Chondrocyte (in vitro differentiated cells): ENCODE results near the gene MFSD1. TPM values are rescaled to one million over a fixed set of nuclear protein-coding genes. Genes with fewer than 3 reads are reported as not detected.

Experiments used
- DNase-seq: peaks from one replicate; pipeline ENCODE4 v3.0.0; 2021; ENCODE audit warnings: mixed read lengths, low spot score
- H3K27ac Mint-ChIP-seq: one replicate; pipeline ENCODE4 v1.8.0; 2021; ENCODE audit warnings: mild to moderate bottlenecking, moderate library complexity, mixed read lengths; ENCODE audit not compliant: unreplicated experiment
- H3K27me3 Mint-ChIP-seq: 2 replicates; pipeline ENCODE4 v1.8.0; 2021; ENCODE audit warnings: low read depth, mixed read lengths
- H3K36me3 Mint-ChIP-seq: 2 replicates; pipeline ENCODE4 v1.8.0; 2021; ENCODE audit warnings: low read depth, mixed read lengths
- H3K4me1 Mint-ChIP-seq: 2 replicates; pipeline ENCODE4 v1.8.0; 2021; ENCODE audit warnings: low read depth, mild to moderate bottlenecking, mixed read lengths
- H3K4me3 Mint-ChIP-seq: one replicate; pipeline ENCODE4 v1.8.0; 2021; ENCODE audit warnings: mild to moderate bottlenecking, moderate library complexity, mixed read lengths; ENCODE audit not compliant: unreplicated experiment
- H3K9me3 Mint-ChIP-seq: 2 replicates; pipeline ENCODE4 v1.8.0; 2021; ENCODE audit warnings: low read depth, mixed read lengths
- total RNA-seq: library from RNA; stranded (reverse); gene quantifications from 3 replicates; pipeline ENCODE4 v1.2.1, GENCODE V29; 2021
- TF ChIP-seq, protein P1 (sequence below): fragments of 200-600 bp; sonication (generic); IDR thresholded peaks from 2 replicates; pipeline ENCODE4 v1.5.0; 2021; ENCODE audit warnings: antibody characterized with exemption, mild to moderate bottlenecking, moderate library complexity

Gene MFSD1
- total RNA-seq, 1 donor from 2014 or later, result 52.8 TPM

- Mint-ChIP-seq H3K36me3 (peaks cover 5% of the 10 kb centered on the region), H3K27ac (no peak overlapping the region), H3K4me1 (peaks cover 23% of the 10 kb centered on the region), H3K9me3 (no peaks in the 10 kb centered on the region), H3K4me3 (no peak overlapping the region), H3K27me3 (peaks cover 2% of the 10 kb centered on the region)
- TF ChIP-seq, protein P1, sequence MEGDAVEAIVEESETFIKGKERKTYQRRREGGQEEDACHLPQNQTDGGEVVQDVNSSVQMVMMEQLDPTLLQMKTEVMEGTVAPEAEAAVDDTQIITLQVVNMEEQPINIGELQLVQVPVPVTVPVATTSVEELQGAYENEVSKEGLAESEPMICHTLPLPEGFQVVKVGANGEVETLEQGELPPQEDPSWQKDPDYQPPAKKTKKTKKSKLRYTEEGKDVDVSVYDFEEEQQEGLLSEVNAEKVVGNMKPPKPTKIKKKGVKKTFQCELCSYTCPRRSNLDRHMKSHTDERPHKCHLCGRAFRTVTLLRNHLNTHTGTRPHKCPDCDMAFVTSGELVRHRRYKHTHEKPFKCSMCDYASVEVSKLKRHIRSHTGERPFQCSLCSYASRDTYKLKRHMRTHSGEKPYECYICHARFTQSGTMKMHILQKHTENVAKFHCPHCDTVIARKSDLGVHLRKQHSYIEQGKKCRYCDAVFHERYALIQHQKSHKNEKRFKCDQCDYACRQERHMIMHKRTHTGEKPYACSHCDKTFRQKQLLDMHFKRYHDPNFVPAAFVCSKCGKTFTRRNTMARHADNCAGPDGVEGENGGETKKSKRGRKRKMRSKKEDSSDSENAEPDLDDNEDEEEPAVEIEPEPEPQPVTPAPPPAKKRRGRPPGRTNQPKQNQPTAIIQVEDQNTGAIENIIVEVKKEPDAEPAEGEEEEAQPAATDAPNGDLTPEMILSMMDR, result no peak
- no peak for DNase-seq
Measured at GRCh38 chr3:158769549-158769948, 32.3 kb upstream of the MFSD1 start.

GRCh38 chr3:158769952-158770740, 31.7 kb upstream of the MFSD1 start:
- H3K9me3 Mint-ChIP-seq, result no peaks in the 10 kb centered on the region
- peaks cover 3% of the 10 kb centered on the region for H3K36me3 Mint-ChIP-seq
- H3K27me3 Mint-ChIP-seq, result no peaks in the 10 kb centered on the region
- DNase-seq, result no peak
- H3K27ac Mint-ChIP-seq, result no peak overlapping the region
- H3K4me1 Mint-ChIP-seq, result peaks cover 23% of the 10 kb centered on the region
- H3K4me3 Mint-ChIP-seq, result no peak overlapping the region
- TF ChIP-seq, protein P1, result no peak

GRCh38 chr3:158770741-158771350, 31.0 kb upstream of the MFSD1 start:
- no peak for DNase-seq
- no peak overlapping the region for H3K4me3 Mint-ChIP-seq
- no peaks in the 10 kb centered on the region for H3K27me3 Mint-ChIP-seq
- no peak overlapping the region for H3K27ac Mint-ChIP-seq
- TF ChIP-seq, protein P1, result no peak
- H3K36me3 Mint-ChIP-seq, result peaks cover 2% of the 10 kb centered on the region
- peaks cover 23% of the 10 kb centered on the region for H3K4me1 Mint-ChIP-seq
- H3K9me3 Mint-ChIP-seq, result no peaks in the 10 kb centered on the region

- DNase-seq, result no peak
- Mint-ChIP-seq H3K27ac (no peak overlapping the region), H3K4me1 (peaks cover 23% of the 10 kb centered on the region), H3K4me3 (no peak overlapping the region), H3K36me3 (peaks cover 2% of the 10 kb centered on the region), H3K9me3 (no peaks in the 10 kb centered on the region), H3K27me3 (no peaks in the 10 kb centered on the region)
- TF ChIP-seq, protein P1, result no peak
Measured at GRCh38 chr3:158771577-158771976, 30.3 kb upstream of the MFSD1 start.

DNA sequence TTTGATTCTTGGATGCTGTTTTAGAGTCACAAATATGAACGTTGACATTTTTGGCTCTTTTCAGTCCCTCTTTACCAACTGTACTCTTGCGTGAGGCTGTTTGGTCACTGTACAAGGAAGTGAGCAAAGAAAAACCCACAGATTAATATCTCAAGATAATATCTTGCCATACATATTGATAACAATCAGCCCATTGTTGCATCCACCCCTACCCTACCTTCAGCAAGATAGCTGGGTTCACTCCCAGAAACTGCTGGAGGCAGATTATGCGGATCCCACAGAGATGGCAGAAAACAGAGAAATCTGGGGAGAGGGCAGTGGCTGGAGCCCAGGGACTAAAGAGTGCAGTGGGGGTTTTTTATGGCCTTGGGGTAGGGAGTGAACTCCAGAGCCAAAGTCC, 29.9 kb upstream of the MFSD1 start:
- no peaks in the 10 kb centered on the region for H3K27me3 Mint-ChIP-seq
- H3K9me3 Mint-ChIP-seq, result no peaks in the 10 kb centered on the region
- no peak overlapping the region for H3K4me3 Mint-ChIP-seq
- H3K36me3 Mint-ChIP-seq, result peaks cover 2% of the 10 kb centered on the region
- DNase-seq, result no peak
- no peak overlapping the region for H3K27ac Mint-ChIP-seq
- TF ChIP-seq, protein P1, result no peak
- peaks cover 23% of the 10 kb centered on the region for H3K4me1 Mint-ChIP-seq
